Mesenchymal stem cell (in vitro differentiated cells and primary cell): ENCODE results near the gene RSAD1.
"Not testable (repeated sequence)": the region's sequence is repeated elsewhere in the genome, so short reads cannot be mapped to it uniquely, and the experiment has no call there.

ENCODE experiments used
- DNase-seq: peaks from one replicate; pipeline ENCODE4 v3.0.0-alpha.2; 2013
- H2AFZ ChIP-seq: one replicate; pipeline ENCODE4 v1.6.1; 2013; ENCODE audit warnings: low read depth, mild to moderate bottlenecking, control low read depth, inconsistent platforms, low read length, moderate library complexity
- H2AK5ac ChIP-seq: 2 replicates; pipeline ENCODE4 v1.6.1; 2013; ENCODE audit warnings: low read length, moderate library complexity, mild to moderate bottlenecking, inconsistent platforms; ENCODE audit not compliant: severe bottlenecking
- H2BK120ac ChIP-seq: one replicate; pipeline ENCODE4 v1.6.1; 2013; ENCODE audit warnings: low read depth, mild to moderate bottlenecking, inconsistent platforms, low read length, moderate library complexity
- H2BK12ac ChIP-seq, 2 experiments: one replicate each; pipeline ENCODE4 v1.6.1; 2013; ENCODE audit warnings: inconsistent platforms in 2 of 2, low read length in 2 of 2, mild to moderate bottlenecking in 2 of 2, moderate library complexity in 2 of 2, control low read depth in 1 of 2
- H2BK15ac ChIP-seq: one replicate; pipeline ENCODE4 v1.6.1; 2013; ENCODE audit warnings: mild to moderate bottlenecking, low read depth, inconsistent platforms; ENCODE audit not compliant: poor library complexity, severe bottlenecking
- H2BK5ac ChIP-seq: 2 replicates; pipeline ENCODE4 v1.6.1; 2013; ENCODE audit warnings: low read depth, mild to moderate bottlenecking, low read length, control low read depth, inconsistent platforms; ENCODE audit not compliant: poor library complexity, severe bottlenecking
- H3K14ac ChIP-seq, 2 experiments: one replicate each; pipeline ENCODE4 v1.6.1; 2013; ENCODE audit warnings: inconsistent platforms in 2 of 2, low read length in 2 of 2, control low read depth in 1 of 2, mild to moderate bottlenecking in 1 of 2, moderate library complexity in 1 of 2
- H3K18ac ChIP-seq, 2 experiments: one replicate each; pipeline ENCODE4 v1.6.1; 2013; ENCODE audit warnings: inconsistent platforms in 2 of 2, low read length in 2 of 2, control low read depth in 1 of 2, low read depth in 1 of 2, mild to moderate bottlenecking in 1 of 2
- H3K23ac ChIP-seq, 2 experiments: one replicate each; pipeline ENCODE4 v1.6.1; 2013; ENCODE audit warnings: inconsistent platforms in 2 of 2, low read length in 2 of 2, mild to moderate bottlenecking in 2 of 2, moderate library complexity in 2 of 2, control low read depth in 1 of 2
- H3K27ac ChIP-seq: 2 replicates; pipeline ENCODE4 v1.5.1; 2013; ENCODE audit warnings: mild to moderate bottlenecking, moderate library complexity, low read length, control low read depth, inconsistent platforms; ENCODE audit not compliant: poor library complexity, severe bottlenecking
- H3K27me3 ChIP-seq, 2 experiments: 2 replicates each; pipeline versions ENCODE4 v1.6.1 to v1.7.0; 2013; ENCODE audit warnings: low read length in 2 of 2, mild to moderate bottlenecking in 2 of 2, moderate library complexity in 2 of 2, control low read depth in 1 of 2, inconsistent platforms in 1 of 2; ENCODE audit not compliant: control insufficient read depth in 1 of 2, insufficient read depth in 1 of 2
- H3K36me3 ChIP-seq, 2 experiments: 2 replicates each; pipeline versions ENCODE4 v1.6.1 to v1.7.0; 2013; ENCODE audit warnings: low read length in 2 of 2, control low read depth in 1 of 2, inconsistent platforms in 1 of 2, low read depth in 1 of 2, mild to moderate bottlenecking in 1 of 2; ENCODE audit not compliant: insufficient read depth in 2 of 2, control insufficient read depth in 1 of 2
- H3K4ac ChIP-seq, 2 experiments: one replicate each; pipeline ENCODE4 v1.6.1; 2013; ENCODE audit warnings: inconsistent platforms in 2 of 2, low read length in 2 of 2, mild to moderate bottlenecking in 2 of 2, moderate library complexity in 2 of 2, control low read depth in 1 of 2, low read depth in 1 of 2
- H3K4me1 ChIP-seq: 2 replicates; pipeline ENCODE4 v1.6.1; 2013; ENCODE audit warnings: low read depth, low read length, control low read depth; ENCODE audit not compliant: control insufficient read depth, insufficient read depth
- H3K4me2 ChIP-seq: 2 replicates; pipeline ENCODE4 v1.6.1; 2013; ENCODE audit warnings: low read length, mild to moderate bottlenecking, inconsistent platforms; ENCODE audit not compliant: poor library complexity, severe bottlenecking
- H3K4me3 ChIP-seq, 2 experiments: 2 replicates each; pipeline versions ENCODE4 v1.5.1 to v1.7.0; 2013; ENCODE audit warnings: low read length in 2 of 2, mild to moderate bottlenecking in 2 of 2, control low read depth in 1 of 2, low read depth in 1 of 2; ENCODE audit not compliant: insufficient read depth in 1 of 2
- H3K79me1 ChIP-seq: replicated peaks from 2 replicates; pipeline ENCODE4 v1.6.1; 2013; ENCODE audit warnings: mild to moderate bottlenecking, control low read depth, low read length, inconsistent platforms; ENCODE audit not compliant: poor library complexity, severe bottlenecking
- H3K9ac ChIP-seq: 2 replicates; pipeline ENCODE4 v1.7.0; 2013; ENCODE audit warnings: mild to moderate bottlenecking, low read length, moderate library complexity
- H3K9me3 ChIP-seq: 2 replicates; pipeline ENCODE4 v1.7.0; 2013; ENCODE audit warnings: mild to moderate bottlenecking, low read length; ENCODE audit not compliant: control insufficient read depth
- H4K8ac ChIP-seq: one replicate; pipeline ENCODE4 v1.6.1; 2013; ENCODE audit warnings: inconsistent platforms, mild to moderate bottlenecking, low read length, moderate library complexity
- H4K91ac ChIP-seq: one replicate; pipeline ENCODE4 v1.6.1; 2013; ENCODE audit warnings: mild to moderate bottlenecking, low read length, inconsistent platforms
- WGBS: methylation state at CpG from one replicate; pipeline ENCODE4 v1.1.7; 2013; ENCODE audit warnings: mixed read lengths; 5-methylcytosine and 5-hydroxymethylcytosine counted together

The RSAD1 gene

GRCh38 chr17:50474523-50474922 lies 4.1 kb upstream of the RSAD1 start:
- Histone ChIP-seq H3K18ac (no peak overlapping the region), H3K4me2 (no peak overlapping the region), H3K4ac (no peak overlapping the region), H2AFZ (no peak overlapping the region), H2BK15ac (no peak overlapping the region), H3K4me3 (no peak overlapping the region), H4K8ac (no peak overlapping the region), H3K9me3 (no peaks in the 10 kb centered on the region), H3K27me3 (peaks cover 11 to 15% of the 10 kb centered on the region in 2 experiments), H2BK12ac (no peak overlapping the region), H3K27ac (no peak overlapping the region), H3K79me1 (no peaks in the 10 kb centered on the region), H2BK120ac (no peak overlapping the region), H3K23ac (no peak overlapping the region), H4K91ac (no peak overlapping the region), H3K14ac (no peak overlapping the region), H3K9ac (no peak overlapping the region), H3K36me3 (peaks cover 8 to 28% of the 10 kb centered on the region in 2 experiments), H3K4me1 (peaks cover 8% of the 10 kb centered on the region), H2AK5ac (no peak overlapping the region), H2BK5ac (no peak overlapping the region)
- WGBS = 79% methylated on average over 6 of the region's 6 CpGs
- DNase-seq = no peak

DNA sequence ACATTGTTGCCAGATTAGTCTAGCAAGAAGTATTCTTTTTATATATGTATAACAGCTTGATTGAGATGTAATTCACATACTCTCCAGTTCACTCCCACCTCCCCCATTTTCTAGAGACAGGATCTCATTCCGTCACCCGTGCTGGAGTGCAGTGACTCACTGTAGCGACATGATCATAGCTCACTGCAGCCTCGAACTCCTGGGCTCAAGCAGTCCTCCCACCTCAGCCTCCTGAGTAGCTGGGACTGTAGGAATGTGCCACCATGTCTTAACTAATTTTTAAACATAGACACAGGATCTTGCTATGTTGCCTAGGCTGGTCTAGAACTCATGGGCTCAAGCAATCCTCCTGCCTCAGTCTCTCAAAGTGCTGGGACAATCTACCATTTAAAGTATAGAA lies 3.3 kb upstream of the RSAD1 start:
- H3K4me3 ChIP-seq = no peak overlapping the region
- H2BK12ac ChIP-seq = no peak overlapping the region
- no peak overlapping the region for H3K4ac ChIP-seq
- no peak overlapping the region for H3K18ac ChIP-seq
- no peak overlapping the region for H3K14ac ChIP-seq
- WGBS = 93% methylated on average over 4 of the region's 4 CpGs
- peaks cover 3 to 10% of the 10 kb centered on the region in 2 experiments for H3K27me3 ChIP-seq
- no peak overlapping the region for H3K23ac ChIP-seq
- DNase-seq = no peak
- H3K4me1 ChIP-seq = peaks cover 12% of the 10 kb centered on the region
- no peaks in the 10 kb centered on the region for H3K9me3 ChIP-seq
- peaks cover 12 to 33% of the 10 kb centered on the region in 2 experiments for H3K36me3 ChIP-seq
- H2AK5ac ChIP-seq = no peak overlapping the region
- no peak overlapping the region for H2AFZ ChIP-seq
- H4K8ac ChIP-seq = no peak overlapping the region
- no peak overlapping the region for H2BK120ac ChIP-seq
- no peak overlapping the region for H3K9ac ChIP-seq
- H3K79me1 ChIP-seq = peaks cover 8% of the 10 kb centered on the region
- H2BK15ac ChIP-seq = no peak overlapping the region
- H3K4me2 ChIP-seq = no peak overlapping the region
- H3K27ac ChIP-seq = no peak overlapping the region
- H4K91ac ChIP-seq = no peak overlapping the region
- H2BK5ac ChIP-seq = no peak overlapping the region

DNA sequence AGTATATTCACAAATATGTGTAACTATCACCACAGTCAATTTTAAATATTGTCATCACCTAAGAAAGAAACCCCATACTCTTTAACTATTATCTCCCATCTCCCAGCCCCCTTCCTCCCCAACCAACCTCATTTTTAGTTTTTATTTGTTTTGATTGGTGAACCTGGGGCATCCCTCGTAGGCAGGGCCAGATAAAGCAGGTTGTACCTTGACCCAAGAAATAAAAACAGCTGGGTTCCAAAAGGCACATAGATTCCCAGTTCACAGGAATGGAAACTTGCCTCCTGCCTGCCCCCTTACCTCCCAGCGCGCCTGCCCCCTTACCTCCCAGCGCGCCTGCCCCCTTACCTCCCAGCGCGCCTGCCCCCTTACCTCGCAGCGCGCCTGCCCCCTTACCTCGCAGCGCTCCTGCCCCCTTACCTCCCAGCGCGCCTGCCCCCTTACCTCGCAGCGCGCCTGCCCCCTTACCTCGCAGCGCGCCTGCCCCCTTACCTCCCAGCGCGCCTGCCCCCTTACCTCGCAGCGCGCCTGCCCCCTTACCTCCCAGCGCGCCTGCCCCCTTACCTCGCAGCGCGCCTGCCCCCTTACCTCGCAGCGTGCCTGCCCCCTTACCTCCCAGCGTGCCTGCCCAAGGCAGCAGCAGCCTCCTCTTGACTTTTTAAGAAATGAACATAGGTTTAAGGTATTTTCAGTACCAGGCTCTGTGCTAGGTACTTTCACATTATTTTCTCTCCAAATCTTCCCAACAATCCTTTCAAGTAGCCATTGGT lies 2.7 kb upstream of the RSAD1 start:
- H2BK15ac ChIP-seq, H3K14ac ChIP-seq, H2AFZ ChIP-seq, H2BK5ac ChIP-seq, H3K9me3 ChIP-seq, DNase-seq, H3K18ac ChIP-seq, H3K9ac ChIP-seq, H3K4me2 ChIP-seq, H2BK12ac ChIP-seq, H3K4me3 ChIP-seq, H4K8ac ChIP-seq, H3K4ac ChIP-seq, H2AK5ac ChIP-seq, H3K79me1 ChIP-seq, H2BK120ac ChIP-seq, H3K27me3 ChIP-seq, H3K23ac ChIP-seq, H4K91ac ChIP-seq, H3K27ac ChIP-seq: not testable (repeated sequence)
- Histone ChIP-seq H3K36me3 (peaks cover 12 to 32% of the 10 kb centered on the region in 2 experiments), H3K4me1 (peaks cover 11% of the 10 kb centered on the region)
- 9% methylated on average over 19 of the region's 33 CpGs for WGBS

GRCh38 chr17:50476545-50477315 lies 1.9 kb upstream of the RSAD1 start:
- no peak overlapping the region for H3K4ac ChIP-seq
- peaks cover 14 to 25% of the 10 kb centered on the region in 2 experiments for H3K36me3 ChIP-seq
- H2BK15ac ChIP-seq = no peak overlapping the region
- no peak overlapping the region for H3K9ac ChIP-seq
- H3K14ac ChIP-seq = no peak overlapping the region
- H4K8ac ChIP-seq = no peak overlapping the region
- H2AFZ ChIP-seq = no peak overlapping the region
- H2BK120ac ChIP-seq = no peak overlapping the region
- H4K91ac ChIP-seq = no peak overlapping the region
- no peaks in the 10 kb centered on the region for H3K9me3 ChIP-seq
- H3K27ac ChIP-seq = no peak overlapping the region
- no peak overlapping the region for H2BK5ac ChIP-seq
- no peak overlapping the region for H2BK12ac ChIP-seq
- 88% methylated on average over 18 of the region's 18 CpGs for WGBS
- H3K4me3 ChIP-seq = no peak overlapping the region
- no peak overlapping the region for H2AK5ac ChIP-seq
- peaks cover 9% of the 10 kb centered on the region for H3K79me1 ChIP-seq
- peak overlapping the region in 1 of 2 experiments; percentile 84 for H3K23ac ChIP-seq
- no peak for DNase-seq
- H3K18ac ChIP-seq = no peak overlapping the region
- H3K27me3 ChIP-seq = peaks cover 0 to 10% of the 10 kb centered on the region in 2 experiments
- H3K4me2 ChIP-seq = no peak overlapping the region
- peaks cover 11% of the 10 kb centered on the region for H3K4me1 ChIP-seq
